Hair follicular keratinocyte (primary cell): ENCODE data around the gene JOSD1. TPM values are rescaled to one million over a fixed set of nuclear protein-coding genes. Genes with fewer than 3 reads are reported as not detected.

Experiments used
- total RNA-seq: library from RNA; depleted of rRNA; stranded (reverse); fragments of >200 nt; gene quantifications from 2 replicates; pipeline ENCODE4 v1.2.3, GENCODE V29; 2015

The JOSD1 gene
- 42.0 and 86.2 TPM in 2 replicates for total RNA-seq

GRCh38 chr22:38700789-38701628 lies at the start of gene JOSD1:
JOSD1 (minus strand) TSS chr22:38700943; CDS start chr22:38699987, 956 bp downstream.

GRCh38 chr22:38705235-38706100 lies 4.7 kb upstream of the JOSD1 start, which contains the start of gene GTPBP1:
GTPBP1 (plus strand) TSS chr22:38705944; CDS start chr22:38705956, 12 bp downstream.

GRCh38 chr22:38681582-38682335 lies 19.0 kb downstream of the JOSD1 start, which contains the start of gene TOMM22:
TOMM22 (plus strand) TSS chr22:38681957; CDS start chr22:38681979, 22 bp downstream.

GRCh38 chr22:38656256-38657044 lies 44.3 kb downstream of the JOSD1 start, which contains the start of the genes CBY1 and FAM227A:
CBY1 (plus strand) TSS chr22:38656638; CDS start chr22:38668055, 11,417 bp downstream.
FAM227A (minus strand) TSS chr22:38656392; CDS start chr22:38650168, 6,224 bp downstream.

Other genes starting within 250 kb of the JOSD1 start
- not detected in 2 replicates for gene KCNJ4, start 245.7 kb downstream of the JOSD1 start, total RNA-seq
- gene KDELR3, start 232.8 kb downstream of the JOSD1 start, total RNA-seq, result 16.6 and 22.8 TPM in 2 replicates
- 107 and 159 TPM in 2 replicates for gene DDX17, start 194.6 kb downstream of the JOSD1 start, total RNA-seq
- gene DMC1, start 130.8 kb downstream of the JOSD1 start, total RNA-seq, result 0.39 and 1.7 TPM in 2 replicates
- gene FAM227A, start 44.6 kb downstream of the JOSD1 start, total RNA-seq, result 0.16 TPM in 1 of 2 replicates, not detected in the other
- gene CBY1, start 44.3 kb downstream of the JOSD1 start, total RNA-seq, result 22.9 and 24.1 TPM in 2 replicates
- 57.6 and 109 TPM in 2 replicates for gene TOMM22, start 19.0 kb downstream of the JOSD1 start, total RNA-seq
- 23.8 and 33.0 TPM in 2 replicates for gene GTPBP1, start 5.0 kb upstream of the JOSD1 start, total RNA-seq
- 72.1 and 72.8 TPM in 2 replicates for gene SUN2, start 55.1 kb upstream of the JOSD1 start, total RNA-seq
- gene DNAL4, start 93.2 kb upstream of the JOSD1 start, total RNA-seq, result 18.8 and 23.2 TPM in 2 replicates
- gene NPTXR, start 143.1 kb upstream of the JOSD1 start, total RNA-seq, result 0.16 TPM in 1 of 2 replicates, not detected in the other
- 14.4 and 17.0 TPM in 2 replicates for gene CBX6, start 171.3 kb upstream of the JOSD1 start, total RNA-seq